T-helper 17 cell (primary cell): Measurements from ENCODE around the gene KCNK17. TPM values are rescaled to one million over a fixed set of nuclear protein-coding genes. Genes with fewer than 3 reads are reported as not detected.
"Not testable (repeated sequence)": the region's sequence is repeated elsewhere in the genome, so short reads cannot be mapped to it uniquely, and the experiment has no call there.

Experiments
- ATAC-seq: fragments of 150-1000 bp; cut with Tn5 transposase; 2 replicates; pipeline ENCODE4 v1.10.0; 2021; ENCODE audit warnings: mild to moderate bottlenecking, moderate library complexity
- DNase-seq, 3 donors: peaks; one replicate each; pipeline versions ENCODE4 v3.0.0 to v3.0.0-alpha.2; 2020 to 2021
- H3K9me3 ChIP-seq: one replicate; pipeline ENCODE4 v1.7.0; 2013; ENCODE audit warnings: low read length, mild to moderate bottlenecking; ENCODE audit not compliant: control insufficient read depth, poor library complexity, severe bottlenecking
- H3K27ac Mint-ChIP-seq: one replicate; pipeline ENCODE4 v1.8.0; 2022; ENCODE audit warnings: mild to moderate bottlenecking, moderate library complexity, mixed read lengths
- H3K27me3 Mint-ChIP-seq: one replicate; pipeline ENCODE4 v1.8.0; 2022; ENCODE audit warnings: mixed read lengths
- H3K36me3 Mint-ChIP-seq: one replicate; pipeline ENCODE4 v1.8.0; 2022; ENCODE audit warnings: low read depth, mixed read lengths
- H3K4me1 Mint-ChIP-seq: one replicate; pipeline ENCODE4 v1.8.0; 2022; ENCODE audit warnings: mild to moderate bottlenecking, mixed read lengths
- H3K4me3 Mint-ChIP-seq: one replicate; pipeline ENCODE4 v1.8.0; 2022; ENCODE audit warnings: mild to moderate bottlenecking, moderate library complexity, mixed read lengths
- total RNA-seq, 4 donors: library from RNA in 2 of 4; stranded (reverse) in 2 of 4; gene quantifications; one replicate each; pipeline ENCODE4 v1.2.3 and lab custom pipeline; 2022 to 2026

KCNK17 gene
- total RNA-seq, 2 donors from 2014 or later, result 0.26 TPM; not detected in 1

- H3K4me3 Mint-ChIP-seq, H3K9me3 ChIP-seq, DNase-seq, H3K27ac Mint-ChIP-seq, ATAC-seq, H3K4me1 Mint-ChIP-seq, H3K36me3 Mint-ChIP-seq: not testable (repeated sequence)
- peaks cover 28% of the 10 kb centered on the region for H3K27me3 Mint-ChIP-seq
These were observed 27.6 kb downstream of the KCNK17 start for GRCh38 chr6:39286596-39286995.

- Mint-ChIP-seq H3K4me1 (no peaks in the 10 kb centered on the region), H3K27ac (no peak overlapping the region), H3K27me3 (peaks cover 34% of the 10 kb centered on the region), H3K36me3 (no peaks in the 10 kb centered on the region), H3K4me3 (no peak overlapping the region)
- DNase-seq (no peak), ATAC-seq (no peak)
- H3K9me3 ChIP-seq, result no peaks in the 10 kb centered on the region
These were observed 31.4 kb downstream of the KCNK17 start for GRCh38 chr6:39282774-39283173.

GRCh38 chr6:39281312-39281980, 32.8 kb downstream of the KCNK17 start:
- H3K4me1 Mint-ChIP-seq, result no peaks in the 10 kb centered on the region
- peaks cover 34% of the 10 kb centered on the region for H3K27me3 Mint-ChIP-seq
- ATAC-seq, result no peak

GRCh38 chr6:39280247-39280731, 33.9 kb downstream of the KCNK17 start:
- H3K27ac Mint-ChIP-seq, result no peak overlapping the region
- no peak overlapping the region for H3K4me3 Mint-ChIP-seq
- no peaks in the 10 kb centered on the region for H3K4me1 Mint-ChIP-seq
- no peak for ATAC-seq
- no peaks in the 10 kb centered on the region for H3K36me3 Mint-ChIP-seq
- no peaks in the 10 kb centered on the region for H3K9me3 ChIP-seq
- H3K27me3 Mint-ChIP-seq, result peaks cover 33% of the 10 kb centered on the region
- no peak for DNase-seq

More at GRCh38 chr6:39281312-39281980, 32.8 kb downstream of the KCNK17 start:
- H3K9me3 ChIP-seq, result no peaks in the 10 kb centered on the region
- no peak overlapping the region for H3K4me3 Mint-ChIP-seq
- no peaks in the 10 kb centered on the region for H3K36me3 Mint-ChIP-seq
- H3K27ac Mint-ChIP-seq, result no peak overlapping the region
- no peak for DNase-seq

- no peak overlapping the region for H3K4me3 Mint-ChIP-seq
- H3K27ac Mint-ChIP-seq, result no peak overlapping the region
- H3K4me1 Mint-ChIP-seq, result no peaks in the 10 kb centered on the region
- no peaks in the 10 kb centered on the region for H3K9me3 ChIP-seq
- DNase-seq (no peak), ATAC-seq (no peak)
- peaks cover 2% of the 10 kb centered on the region for H3K36me3 Mint-ChIP-seq
- peaks cover 34% of the 10 kb centered on the region for H3K27me3 Mint-ChIP-seq
These were observed 34.7 kb downstream of the KCNK17 start for GRCh38 chr6:39279539-39279938.

- H3K9me3 ChIP-seq, result no peaks in the 10 kb centered on the region
- ATAC-seq (no peak), DNase-seq (no peak)
- peaks cover 2% of the 10 kb centered on the region for H3K36me3 Mint-ChIP-seq
- H3K27ac Mint-ChIP-seq, result peak overlapping the region; percentile 6
- H3K27me3 Mint-ChIP-seq, result peaks cover 22% of the 10 kb centered on the region
- H3K4me3 Mint-ChIP-seq, result no peak overlapping the region
- H3K4me1 Mint-ChIP-seq, result peaks cover 3% of the 10 kb centered on the region
These were observed 37.7 kb downstream of the KCNK17 start for GRCh38 chr6:39276379-39276995.

- DNase-seq (no peak), ATAC-seq (no peak)
- peaks cover 5% of the 10 kb centered on the region for H3K4me1 Mint-ChIP-seq
- no peaks in the 10 kb centered on the region for H3K9me3 ChIP-seq
- peaks cover 22% of the 10 kb centered on the region for H3K27me3 Mint-ChIP-seq
- peaks cover 2% of the 10 kb centered on the region for H3K36me3 Mint-ChIP-seq
- H3K4me3 Mint-ChIP-seq, result no peak overlapping the region
- H3K27ac Mint-ChIP-seq, result no peak overlapping the region
These were observed 39.3 kb downstream of the KCNK17 start for GRCh38 chr6:39274903-39275302.

- no peak overlapping the region for H3K27ac Mint-ChIP-seq
- H3K9me3 ChIP-seq, result no peaks in the 10 kb centered on the region
- no peak for ATAC-seq
- no peak overlapping the region for H3K4me3 Mint-ChIP-seq
- DNase-seq, result no peak
- peaks cover 5% of the 10 kb centered on the region for H3K4me1 Mint-ChIP-seq
- peaks cover 22% of the 10 kb centered on the region for H3K27me3 Mint-ChIP-seq
- peaks cover 2% of the 10 kb centered on the region for H3K36me3 Mint-ChIP-seq
These were observed 39.7 kb downstream of the KCNK17 start for GRCh38 chr6:39274471-39274870.

- Mint-ChIP-seq H3K27ac (no peak overlapping the region), H3K4me3 (no peak overlapping the region), H3K27me3 (peaks cover 22% of the 10 kb centered on the region), H3K4me1 (peaks cover 5% of the 10 kb centered on the region), H3K36me3 (peaks cover 2% of the 10 kb centered on the region)
- no peaks in the 10 kb centered on the region for H3K9me3 ChIP-seq
- DNase-seq, result no peak
- no peak for ATAC-seq
These were observed 40.8 kb downstream of the KCNK17 start for GRCh38 chr6:39273406-39273821.

- DNase-seq (no peak), ATAC-seq (no peak)
- Mint-ChIP-seq H3K4me1 (peaks cover 5% of the 10 kb centered on the region), H3K27ac (no peak overlapping the region), H3K27me3 (peaks cover 21% of the 10 kb centered on the region), H3K4me3 (no peak overlapping the region), H3K36me3 (peaks cover 2% of the 10 kb centered on the region)
- no peaks in the 10 kb centered on the region for H3K9me3 ChIP-seq
These were observed 44.3 kb downstream of the KCNK17 start for GRCh38 chr6:39269961-39270360.

- H3K9me3 ChIP-seq, result no peaks in the 10 kb centered on the region
- Mint-ChIP-seq H3K27ac (no peak overlapping the region), H3K36me3 (no peaks in the 10 kb centered on the region), H3K4me3 (no peak overlapping the region), H3K27me3 (peaks cover 25% of the 10 kb centered on the region), H3K4me1 (peaks cover 5% of the 10 kb centered on the region)
- ATAC-seq, result no peak
- DNase-seq, result no peak
These were observed 45.5 kb downstream of the KCNK17 start for GRCh38 chr6:39268721-39269120.

- DNase-seq (no peak), ATAC-seq (no peak)
- no peak overlapping the region for H3K27ac Mint-ChIP-seq
- H3K4me3 Mint-ChIP-seq, result no peak overlapping the region
- no peaks in the 10 kb centered on the region for H3K36me3 Mint-ChIP-seq
- no peaks in the 10 kb centered on the region for H3K9me3 ChIP-seq
- peaks cover 5% of the 10 kb centered on the region for H3K4me1 Mint-ChIP-seq
- peaks cover 23% of the 10 kb centered on the region for H3K27me3 Mint-ChIP-seq
These were observed 46.0 kb downstream of the KCNK17 start for GRCh38 chr6:39268171-39268570.

- H3K4me3 Mint-ChIP-seq, result no peak overlapping the region
- H3K4me1 Mint-ChIP-seq, result peaks cover 2% of the 10 kb centered on the region
- DNase-seq (no peak), ATAC-seq (no peak)
- H3K27me3 Mint-ChIP-seq, result peaks cover 28% of the 10 kb centered on the region
- H3K36me3 Mint-ChIP-seq, result no peaks in the 10 kb centered on the region
- no peak overlapping the region for H3K27ac Mint-ChIP-seq
- no peaks in the 10 kb centered on the region for H3K9me3 ChIP-seq
These were observed 47.4 kb downstream of the KCNK17 start for GRCh38 chr6:39266782-39267355.
